IMR-90 (cell line): ENCODE results near the gene TSPAN1.

Experiments
- BHLHE40 ChIP-seq: fragments of 150-350 bp; IDR thresholded peaks from 2 replicates; pipeline ENCODE4 v1.6.1; 2016; ENCODE audit warnings: mild to moderate bottlenecking, low read depth, low read length
- CTCF ChIP-seq: conservative IDR thresholded peaks from 2 replicates; pipeline ENCODE4 v1.5.1; 2012; ENCODE audit warnings: mild to moderate bottlenecking, low read depth, low read length, improper control_type of control experiment

GRCh38 chr1:46199233-46199749 lies 24.4 kb downstream of the TSPAN1 start:
- TF ChIP-seq BHLHE40, result no peak
- no peak for TF ChIP-seq CTCF
